Spleen (tissue), 7 donors: ENCODE results near the gene CEP350.

Experiments
- CTCF ChIP-seq, 11 experiments: fragments of 200-600 bp in 7 of 11; fragments of 450-650 bp in 4 of 11; sonication (generic) in 4 of 11; IDR thresholded peaks in 8 of 11; conservative IDR thresholded peaks in 3 of 11; 1 replicate in 7 of 11; 2 replicates in 4 of 11; pipeline versions ENCODE4 v1.4.0 to v1.8.0; 2016 to 2021; ENCODE audit warnings: antibody characterized with exemption in 11 of 11, inconsistent platforms in 4 of 11, mild to moderate bottlenecking in 1 of 11
- POLR2A ChIP-seq, 3 donors: fragments of 450-650 bp; IDR thresholded peaks; one replicate each; pipeline ENCODE4 v1.5.1; 2017; ENCODE audit warnings: antibody characterized with exemption in 3 of 3, mild to moderate bottlenecking in 1 of 3
- POLR2AphosphoS5 ChIP-seq, 3 donors: sonication (generic); formaldehyde crosslinking; IDR thresholded peaks; one replicate each; pipeline ENCODE4 v1.5.1; 2017; ENCODE audit warnings: antibody characterized with exemption in 3 of 3
- donor health status: DM: no; HTN: no; CAD: no; lungs with moderate emphysema.
- donor health status: DM: no; HTN: no; CAD: no.
- donor health status: DM: no; HTN: no; CAD: no.

- no peak for TF ChIP-seq POLR2A (IDR thresholded peaks at IDR 0.05)
- TF ChIP-seq CTCF (IDR thresholded peaks at IDR 0.05 in 8 of 11, conservative IDR thresholded peaks at IDR 0.05 in 3 of 11): no peak
- TF ChIP-seq POLR2AphosphoS5 (IDR thresholded peaks at IDR 0.05): peak in 1 of 3 donors; percentile 12
These were observed 203.8 kb downstream of the CEP350 start for GRCh38 chr1:180158149-180159147.
